Vagina (tissue), 2 donors: ENCODE results near the gene TBL1X.

ENCODE experiments used
- POLR2A ChIP-seq, 2 donors: fragments of 450-650 bp; IDR thresholded peaks; one replicate each; pipeline ENCODE4 v1.6.1; 2017; ENCODE audit warnings: antibody characterized with exemption in 2 of 2, mild to moderate bottlenecking in 2 of 2, moderate library complexity in 2 of 2
- TF ChIP-seq, protein P1 (sequence below), 3 experiments: fragments of 450-650 bp in 2 of 3; fragments of 200-600 bp in 1 of 3; sonication (generic) in 1 of 3; IDR thresholded peaks; one replicate each; pipeline ENCODE4 v1.5.1; 2017 to 2019; ENCODE audit warnings: antibody characterized with exemption in 3 of 3, mild to moderate bottlenecking in 2 of 3, moderate library complexity in 2 of 3

DNA sequence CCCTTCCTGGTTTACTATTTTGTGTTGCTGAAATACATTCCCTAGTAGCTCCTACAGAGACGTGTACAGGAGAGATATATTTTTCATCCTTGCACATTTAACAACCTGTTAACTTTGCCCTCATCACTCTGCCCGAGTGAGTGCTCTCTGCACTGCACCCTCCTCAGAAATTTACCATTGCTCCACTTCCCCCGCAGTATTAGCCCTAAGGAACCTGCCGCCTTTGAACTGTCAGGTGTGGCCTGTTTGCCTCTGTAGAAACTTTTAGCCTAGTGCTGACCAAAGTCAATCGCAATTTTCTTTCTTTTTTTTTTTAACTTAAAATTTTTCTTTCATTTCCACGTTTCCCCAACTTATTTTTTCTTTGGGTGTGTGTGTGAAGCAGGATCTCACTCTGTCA, 46.6 kb upstream of the TBL1X start:
- TF ChIP-seq, protein P1, sequence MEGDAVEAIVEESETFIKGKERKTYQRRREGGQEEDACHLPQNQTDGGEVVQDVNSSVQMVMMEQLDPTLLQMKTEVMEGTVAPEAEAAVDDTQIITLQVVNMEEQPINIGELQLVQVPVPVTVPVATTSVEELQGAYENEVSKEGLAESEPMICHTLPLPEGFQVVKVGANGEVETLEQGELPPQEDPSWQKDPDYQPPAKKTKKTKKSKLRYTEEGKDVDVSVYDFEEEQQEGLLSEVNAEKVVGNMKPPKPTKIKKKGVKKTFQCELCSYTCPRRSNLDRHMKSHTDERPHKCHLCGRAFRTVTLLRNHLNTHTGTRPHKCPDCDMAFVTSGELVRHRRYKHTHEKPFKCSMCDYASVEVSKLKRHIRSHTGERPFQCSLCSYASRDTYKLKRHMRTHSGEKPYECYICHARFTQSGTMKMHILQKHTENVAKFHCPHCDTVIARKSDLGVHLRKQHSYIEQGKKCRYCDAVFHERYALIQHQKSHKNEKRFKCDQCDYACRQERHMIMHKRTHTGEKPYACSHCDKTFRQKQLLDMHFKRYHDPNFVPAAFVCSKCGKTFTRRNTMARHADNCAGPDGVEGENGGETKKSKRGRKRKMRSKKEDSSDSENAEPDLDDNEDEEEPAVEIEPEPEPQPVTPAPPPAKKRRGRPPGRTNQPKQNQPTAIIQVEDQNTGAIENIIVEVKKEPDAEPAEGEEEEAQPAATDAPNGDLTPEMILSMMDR (IDR thresholded peaks at IDR 0.05) = no peak
- no peak for TF ChIP-seq POLR2A (IDR thresholded peaks at IDR 0.05)
